K562 (cell line): ENCODE data around the gene DPRX. TPM values are rescaled to one million over a fixed set of nuclear protein-coding genes. Genes with fewer than 3 reads are reported as not detected.

Experiments used
- ATAC-seq: fragments of 200-7000 bp; cut with Tn5 transposase; 3 replicates; pipeline ENCODE4 v1.9.1; 2020; ENCODE audit warnings: moderate library complexity
- BruUV-seq: library from RNA; stranded (reverse); fragments of 400-500 nt; replicated peaks from 2 replicates; lab custom pipeline; 2021; lab: Mats Ljungman, UMichigan
- CTCF ChIA-PET: fragments of 300-600 bp; formaldehyde crosslinking; extraction: SDS; loops from one replicate; lab custom pipeline; 2021; ENCODE audit warnings: low intra/inter-chr PET ratio; lab: Yijun Ruan, JAX
- POLR2A ChIA-PET: fragments of 300-600, 350-650 bp; sonication (Branson Sonifier 250); formaldehyde crosslinking; extraction: SDS; loops from one replicate; lab custom pipeline; 2021; ENCODE audit warnings: antibody characterized with exemption, inconsistent platforms; lab: Yijun Ruan, JAX
- DNase-seq, 4 experiments: peaks; one replicate each; pipeline versions ENCODE4 v3.0.0 to v3.0.0-alpha.2; 2011 to 2018; ENCODE audit warnings: low spot score in 3 of 4, mixed read lengths in 3 of 4; ENCODE audit errors: extremely low read depth in 1 of 4
- FAIRE-seq: peaks from 2 replicates; lab custom pipeline; 2011; peaks lifted over from hg19 to GRCh38; lab: Jason Lieb, UNC
- H2AFZ ChIP-seq: 2 replicates; pipeline ENCODE4 v1.6.0; 2011; ENCODE audit warnings: low read depth, low read length, control low read depth, inconsistent platforms
- H3K27ac ChIP-seq: fragments of 200-600 bp; 3 replicates; pipeline ENCODE4 v1.8.0; 2011; ENCODE audit warnings: low read depth, mild to moderate bottlenecking, control low read depth, inconsistent platforms, low read length, moderate library complexity, mixed read lengths; ENCODE audit errors: extremely low read depth
- H3K27me3 ChIP-seq, 2 experiments: fragments of 300-600 bp in 1 of 2; 2 replicates in 1 of 2; 3 replicates in 1 of 2; pipeline versions ENCODE4 v1.6.0 to v1.8.0; 2011; ENCODE audit warnings: inconsistent platforms in 2 of 2, low read length in 2 of 2, mild to moderate bottlenecking in 1 of 2, mixed read lengths in 1 of 2, moderate library complexity in 1 of 2; ENCODE audit not compliant: control insufficient read depth in 2 of 2, insufficient read depth in 2 of 2
- H3K36me3 ChIP-seq: fragments of 300-600 bp; 3 replicates; pipeline ENCODE4 v1.8.0; 2011; ENCODE audit warnings: mild to moderate bottlenecking, low read length, inconsistent platforms; ENCODE audit not compliant: control insufficient read depth, insufficient read depth
- H3K4me1 ChIP-seq, 2 experiments: fragments of 200-600 bp in 1 of 2; replicated peaks in 1 of 2; 2 replicates in 1 of 2; 3 replicates in 1 of 2; pipeline versions ENCODE4 v1.5.1 to v1.8.0; 2011; ENCODE audit warnings: inconsistent platforms in 2 of 2, low read length in 2 of 2, mild to moderate bottlenecking in 1 of 2, mixed read lengths in 1 of 2, moderate library complexity in 1 of 2; ENCODE audit not compliant: control insufficient read depth in 2 of 2, insufficient read depth in 2 of 2
- H3K4me2 ChIP-seq: 2 replicates; pipeline ENCODE4 v1.6.1; 2011; ENCODE audit warnings: low read length, control low read depth, inconsistent platforms, mixed read lengths; ENCODE audit not compliant: insufficient read depth
- H3K4me3 ChIP-seq: fragments of 200-600 bp; sonication (generic), shearing (Covaris generic); 2 replicates; pipeline ENCODE4 v1.5.1; 2016; ENCODE audit warnings: control low read depth, inconsistent platforms
- H3K79me2 ChIP-seq: fragments of 200-600 bp; 3 replicates; pipeline ENCODE4 v1.8.0; 2011; ENCODE audit warnings: low read length, inconsistent platforms; ENCODE audit not compliant: control insufficient read depth, insufficient read depth
- H3K9ac ChIP-seq, 2 experiments: 2 replicates each; pipeline versions ENCODE4 v1.6.0 to v1.6.1; 2011; ENCODE audit warnings: low read depth in 2 of 2, low read length in 2 of 2, control low read depth in 1 of 2, inconsistent platforms in 1 of 2, mild to moderate bottlenecking in 1 of 2, mixed read lengths in 1 of 2; ENCODE audit not compliant: insufficient read depth in 1 of 2
- H3K9me1 ChIP-seq: one replicate; pipeline ENCODE4 v1.6.0; 2011; ENCODE audit warnings: inconsistent platforms, mild to moderate bottlenecking, low read length, moderate library complexity; ENCODE audit not compliant: control insufficient read depth, insufficient read depth
- H3K9me3 ChIP-seq: replicated peaks from 2 replicates; pipeline ENCODE4 v1.5.1; 2011; ENCODE audit warnings: low read depth, low read length, inconsistent platforms; ENCODE audit not compliant: control insufficient read depth, insufficient read depth
- H4K20me1 ChIP-seq: replicated peaks from 2 replicates; pipeline ENCODE4 v1.6.1; 2011; ENCODE audit warnings: low read length, inconsistent platforms, mixed read lengths; ENCODE audit not compliant: control insufficient read depth, insufficient read depth
- EP300 ChIP-seq: IDR thresholded peaks from 2 replicates; pipeline ENCODE4 v1.6.1; 2012; ENCODE audit warnings: low read length, improper control_type of control experiment
- ERF ChIP-seq: fragments of 450-650 bp; formaldehyde crosslinking; IDR thresholded peaks from 2 replicates; pipeline ENCODE4 v1.4.0; 2020; ENCODE audit warnings: mild to moderate bottlenecking, mixed read lengths
- MLX ChIP-seq, 2 experiments: fragments of 450-650 bp in 1 of 2; sonication (generic) in 1 of 2; formaldehyde crosslinking; conservative IDR thresholded peaks; 2 replicates each; pipeline versions ENCODE4 v1.4.0 to v1.8.1; 2020 to 2022; ENCODE audit warnings: mild to moderate bottlenecking in 1 of 2, missing genetic modification reagents in 1 of 2
- PHB2 ChIP-seq: fragments of 450-650 bp; IDR thresholded peaks from 2 replicates; pipeline ENCODE4 v1.6.1; 2017; ENCODE audit warnings: low read depth
- RAD21 ChIP-seq, 2 experiments: fragments of 250-450 bp in 1 of 2; fragments of 450-650 bp in 1 of 2; sonication (Bioruptor Pico) in 1 of 2; formaldehyde crosslinking in 1 of 2; IDR thresholded peaks in 1 of 2; conservative IDR thresholded peaks in 1 of 2; 2 replicates each; pipeline versions ENCODE4 v1.4.0 to v1.8.0; 2020 to 2022; ENCODE audit warnings: mild to moderate bottlenecking in 2 of 2, moderate library complexity in 1 of 2
- RBM34 ChIP-seq: fragments of 200-400 bp; formaldehyde crosslinking; IDR thresholded peaks from 2 replicates; pipeline ENCODE4 v1.6.1; 2018; ENCODE audit warnings: low read length, borderline replicate concordance; ENCODE audit not compliant: insufficient read depth
- SMAD1 ChIP-seq: fragments of 150-350 bp; IDR thresholded peaks from 2 replicates; pipeline ENCODE4 v1.6.1; 2014; ENCODE audit warnings: low read length, low read depth; ENCODE audit not compliant: partially characterized antibody
- SMAD3 ChIP-seq: fragments of 450-650 bp; formaldehyde crosslinking; conservative IDR thresholded peaks from 2 replicates; pipeline ENCODE4 v1.4.0; 2020; ENCODE audit warnings: mild to moderate bottlenecking
- SRSF7 ChIP-seq: fragments of 200-400 bp; formaldehyde crosslinking; optimal IDR thresholded peaks from 2 replicates; pipeline ENCODE3; 2017; ENCODE audit warnings: mild to moderate bottlenecking, low read depth, low read length
- ZFP1 ChIP-seq: fragments of 450-650 bp; formaldehyde crosslinking; IDR thresholded peaks from 2 replicates; pipeline ENCODE4 v1.4.0; 2020; ENCODE audit warnings: mild to moderate bottlenecking, mixed read lengths
- ZNF41 ChIP-seq: fragments of 250-450 bp; sonication (Bioruptor Pico); conservative IDR thresholded peaks from 2 replicates; pipeline ENCODE4 v1.4.0; 2020; ENCODE audit warnings: mild to moderate bottlenecking
- ZNF609 ChIP-seq: sonication (generic); formaldehyde crosslinking; IDR thresholded peaks from 2 replicates; pipeline ENCODE4 v1.8.1; 2023; ENCODE audit warnings: missing genetic modification reagents, mild to moderate bottlenecking, borderline replicate concordance
- WGBS: fragments of 100-300 bp; shearing (Covaris generic); methylation state at CpG from one replicate; pipeline ENCODE4 v1.1.6; 2016; ENCODE audit warnings: low coverage, mixed read lengths; ENCODE audit not compliant: insufficient coverage; ENCODE audit errors: missing lambda C conversion rate; 5-methylcytosine and 5-hydroxymethylcytosine counted together
- in situ Hi-C: fragments of 300-500 bp; cut with MboI; formaldehyde crosslinking; loops from 4 replicates; pipeline ENCODE4 v1.15.0; 2018; ENCODE audit warnings: inconsistent platforms, mixed read lengths
- intact Hi-C: fragments of 100-400 bp; cut with micrococcal nuclease; formaldehyde crosslinking; loops from 2 replicates; pipeline ENCODE4 v1.14.2; 2022
- polyA plus RNA-seq, 8 experiments: library from polyadenylated mRNA; depleted of rRNA in 4 of 8; stranded (reverse) in 5 of 8; unstranded in 3 of 8; fragments of >200 nt; fragmentation: Nextera tagmentation in 2 of 8; fragmentation: Illumina TruSeq in 1 of 8; extraction: Ambion mirVana in 2 of 8; extraction: Trizol in 1 of 8; gene quantifications; 2 replicates each; pipeline versions ENCODE4 v1.2.1 to v1.2.3, GENCODE V29; 2011 to 2014; ENCODE audit warnings: inconsistent platforms in 1 of 8, missing spikeins in 1 of 8
- total RNA-seq, 7 experiments: library from RNA; depleted of rRNA in 6 of 7; stranded (reverse); fragments of >200 nt in 6 of 7; fragmentation: Illumina TruSeq in 2 of 7; extraction: Trizol in 2 of 7; gene quantifications; 2 replicates each; pipeline versions ENCODE4 v1.2.1 to v1.2.3, GENCODE V29; 2011 to 2021; ENCODE audit warnings: low replicate concordance in 1 of 7

The DPRX gene
- total and polyA plus RNA-seq, 9 of the 15 experiments (the other 6 are each of a cell fraction or from before 2014, with no cell fraction given): not detected

- POLR2A ChIA-PET: interaction anchor here (0.6 kb wide), 1 partner anchor 363 kb away, joined by 3 read pairs; no protein-coding TSS in a partner anchor
- no peak for FAIRE-seq
- WGBS: 0% methylated on average over 6 of the region's 6 CpGs
- H3K9me3 ChIP-seq: no peaks in the 10 kb centered on the region
- no peaks in the 10 kb centered on the region for H3K4me1 ChIP-seq
- no peaks in the 10 kb centered on the region for H3K9me1 ChIP-seq
- H3K9ac ChIP-seq: no peak overlapping the region
- H3K36me3 ChIP-seq: no peaks in the 10 kb centered on the region
- H4K20me1 ChIP-seq: no peaks in the 10 kb centered on the region
- ATAC-seq: no peak
- no peak overlapping the region for H3K4me2 ChIP-seq
- CTCF ChIA-PET: no interaction called here
- no peak overlapping the region for H2AFZ ChIP-seq
- H3K27ac ChIP-seq: no peak overlapping the region
- no TSS peak for BruUV-seq
- in situ Hi-C loops: no loop called here
- no peaks in the 10 kb centered on the region for H3K79me2 ChIP-seq
- peaks cover 0 to 17% of the 10 kb centered on the region in 2 experiments; a peak in 2 of 5 replicates for H3K27me3 ChIP-seq
- intact Hi-C loops: no loop called here
- no peak for TF ChIP-seq PHB2
- no peak for TF ChIP-seq ZNF41
- no peak for TF ChIP-seq SMAD1
- TF ChIP-seq EP300: no peak
- no peak for TF ChIP-seq ZFP1 (CRISPR knock-in tag)
- TF ChIP-seq SMAD3 (CRISPR knock-in tag): no peak
- no peak for TF ChIP-seq RAD21 (CRISPR knock-in tag; conservative IDR thresholded peaks at IDR 0.05 in 1 of 2, IDR thresholded peaks at IDR 0.05 in 1 of 2)
- TF ChIP-seq SRSF7: no peak
- no peak for TF ChIP-seq ZNF609 (CRISPR knock-in tag)
- TF ChIP-seq RBM34: no peak
- TF ChIP-seq ERF (CRISPR knock-in tag): no peak
- no peak for TF ChIP-seq MLX (CRISPR knock-in tag; conservative IDR thresholded peaks at IDR 0.05)
- no peak for DNase-seq
- no peak overlapping the region for H3K4me3 ChIP-seq
Observed at GRCh38 chr19:53662209-53662608, 30.4 kb downstream of the DPRX start.
